Testis (tissue), 2 donors: ENCODE results near the gene KCTD3.

ENCODE experiments used
- POLR2A ChIP-seq: fragments of 450-650 bp; IDR thresholded peaks from one replicate; pipeline ENCODE4 v1.6.1; 2017; ENCODE audit warnings: antibody characterized with exemption, mild to moderate bottlenecking, moderate library complexity
- TF ChIP-seq, protein P1 (sequence below), 3 experiments: fragments of 450-650 bp in 2 of 3; fragments of 200-600 bp in 1 of 3; sonication (generic) in 1 of 3; IDR thresholded peaks; one replicate each; pipeline ENCODE4 v1.5.1; 2016 to 2019; ENCODE audit warnings: antibody characterized with exemption in 3 of 3, mild to moderate bottlenecking in 2 of 3, moderate library complexity in 1 of 3

DNA sequence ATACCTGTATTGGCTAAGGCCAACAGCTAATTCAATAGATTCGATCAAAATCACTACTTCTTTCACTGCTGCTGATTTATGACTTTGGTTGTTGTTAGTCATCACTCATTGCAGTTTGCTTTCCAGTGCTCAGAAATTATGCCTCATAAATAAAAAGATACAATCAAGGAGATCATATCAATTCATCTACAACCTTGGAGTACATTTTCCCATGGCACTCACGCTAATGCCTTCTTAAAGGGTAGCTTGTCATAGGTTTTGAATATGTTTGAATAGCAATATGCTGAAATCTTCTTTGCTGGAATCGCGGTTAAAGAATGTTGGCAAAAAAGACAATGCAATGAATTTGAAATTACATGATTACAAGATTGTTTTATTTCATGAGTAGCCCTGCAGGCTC lies 89.9 kb downstream of the KCTD3 start:
- TF ChIP-seq, protein P1, sequence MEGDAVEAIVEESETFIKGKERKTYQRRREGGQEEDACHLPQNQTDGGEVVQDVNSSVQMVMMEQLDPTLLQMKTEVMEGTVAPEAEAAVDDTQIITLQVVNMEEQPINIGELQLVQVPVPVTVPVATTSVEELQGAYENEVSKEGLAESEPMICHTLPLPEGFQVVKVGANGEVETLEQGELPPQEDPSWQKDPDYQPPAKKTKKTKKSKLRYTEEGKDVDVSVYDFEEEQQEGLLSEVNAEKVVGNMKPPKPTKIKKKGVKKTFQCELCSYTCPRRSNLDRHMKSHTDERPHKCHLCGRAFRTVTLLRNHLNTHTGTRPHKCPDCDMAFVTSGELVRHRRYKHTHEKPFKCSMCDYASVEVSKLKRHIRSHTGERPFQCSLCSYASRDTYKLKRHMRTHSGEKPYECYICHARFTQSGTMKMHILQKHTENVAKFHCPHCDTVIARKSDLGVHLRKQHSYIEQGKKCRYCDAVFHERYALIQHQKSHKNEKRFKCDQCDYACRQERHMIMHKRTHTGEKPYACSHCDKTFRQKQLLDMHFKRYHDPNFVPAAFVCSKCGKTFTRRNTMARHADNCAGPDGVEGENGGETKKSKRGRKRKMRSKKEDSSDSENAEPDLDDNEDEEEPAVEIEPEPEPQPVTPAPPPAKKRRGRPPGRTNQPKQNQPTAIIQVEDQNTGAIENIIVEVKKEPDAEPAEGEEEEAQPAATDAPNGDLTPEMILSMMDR (IDR thresholded peaks at IDR 0.05), result no peak
- no peak for TF ChIP-seq POLR2A
